ENCODE data around the gene TSPAN18.

- TF ChIP-seq EZH2 (IDR thresholded peaks at IDR 0.05): no peak
- TF ChIP-seq POLR2AphosphoS5 (IDR thresholded peaks at IDR 0.05; ENCODE audit: borderline replicate concordance, low read depth, low read length): no peak
These were observed 139.5 kb downstream of the TSPAN18 start for GRCh38 chr11:44866286-44866685.

All from SK-N-MC (cell line).